HAP-1 (cell line): ENCODE data around the gene DDTL.
"Not testable (repeated sequence)": the region's sequence is repeated elsewhere in the genome, so short reads cannot be mapped to it uniquely, and the experiment has no call there.

ENCODE experiments used
- DNase-seq, 2 experiments: peaks; one replicate each; pipeline ENCODE4 v3.0.0-alpha.2; 2016 to 2020; ENCODE audit warnings: low spot score in 2 of 2
- H3K27me3 ChIP-seq: fragments of 250-450 bp; sonication (Bioruptor Pico); 2 replicates; pipeline ENCODE4 v1.5.1; 2020; ENCODE audit warnings: low read depth, mild to moderate bottlenecking, moderate library complexity
- H3K36me3 ChIP-seq: fragments of 250-450 bp; sonication (Bioruptor Pico); replicated peaks from 2 replicates; pipeline ENCODE4 v1.5.1; 2020; ENCODE audit warnings: mild to moderate bottlenecking
- H3K4me1 ChIP-seq: fragments of 250-450 bp; sonication (Bioruptor Pico); 2 replicates; pipeline ENCODE4 v1.5.1; 2020; ENCODE audit warnings: mild to moderate bottlenecking
- H3K4me3 ChIP-seq: fragments of 250-450 bp; sonication (Bioruptor Pico); 2 replicates; pipeline ENCODE4 v1.5.1; 2020; ENCODE audit warnings: mild to moderate bottlenecking, moderate library complexity
- H3K9me3 ChIP-seq: fragments of 250-450 bp; sonication (Bioruptor Pico); 2 replicates; pipeline ENCODE4 v1.5.1; 2020; ENCODE audit warnings: mild to moderate bottlenecking, moderate library complexity
- in situ Hi-C: fragments of 300-500 bp; cut with MboI; formaldehyde crosslinking; loops from 3 replicates; pipeline ENCODE4 v1.14.3; 2020; ENCODE audit warnings: low sequenced_read_pairs, inconsistent platforms, mixed read lengths

DDTL gene

GRCh38 chr22:23954193-23954990 is 12.3 kb upstream of the DDTL start:
- H3K27me3 ChIP-seq, H3K4me3 ChIP-seq, DNase-seq, H3K36me3 ChIP-seq, H3K4me1 ChIP-seq, H3K9me3 ChIP-seq: not testable (repeated sequence)
- in situ Hi-C loops = loop anchor here (5.0 to 10.0 kb wide), 3 partner anchors 33 to 410 kb away; no protein-coding TSS in a partner anchor

- not testable (repeated sequence) for H3K27me3 ChIP-seq, H3K4me3 ChIP-seq, H3K36me3 ChIP-seq, H3K4me1 ChIP-seq, H3K9me3 ChIP-seq, DNase-seq
- in situ Hi-C loops = loop anchor here (5.0 to 10.0 kb wide), 3 partner anchors 32 to 410 kb away; no protein-coding TSS in a partner anchor
These were observed 11.7 kb upstream of the DDTL start for GRCh38 chr22:23954991-23955305.

- not testable (repeated sequence) for H3K4me1 ChIP-seq, H3K4me3 ChIP-seq, H3K9me3 ChIP-seq, H3K27me3 ChIP-seq, H3K36me3 ChIP-seq
- in situ Hi-C loops = loop anchor here (10.0 kb wide), 2 partner anchors 91 to 411 kb away; no protein-coding TSS in a partner anchor
- DNase-seq = peak in 1 of 2 experiments; percentile 33
These were observed 10.8 kb upstream of the DDTL start for GRCh38 chr22:23955886-23956285.

- in situ Hi-C loops = loop anchor here (10.0 kb wide), 2 partner anchors 92 to 412 kb away; no protein-coding TSS in a partner anchor
- peak; percentile 68 to 93 for DNase-seq
- not testable (repeated sequence) for H3K27me3 ChIP-seq
These were observed 10.3 kb upstream of the DDTL start for GRCh38 chr22:23956301-23956900.

GRCh38 chr22:23961084-23961771 is 5.5 kb upstream of the DDTL start, which contains the start of gene GSTT2B:
Gene GSTT2B, minus strand, starts transcription at chr22:23961195. Its CDS starts 64 bp downstream, at chr22:23961131.
- H3K9me3 ChIP-seq, H3K4me3 ChIP-seq, H3K27me3 ChIP-seq, H3K36me3 ChIP-seq, DNase-seq, in situ Hi-C loops, H3K4me1 ChIP-seq: not testable (repeated sequence)

More at GRCh38 chr22:23956301-23956900, 10.3 kb upstream of the DDTL start:
- H3K36me3 ChIP-seq, H3K4me3 ChIP-seq, H3K9me3 ChIP-seq, H3K4me1 ChIP-seq: not testable (repeated sequence)

DNA sequence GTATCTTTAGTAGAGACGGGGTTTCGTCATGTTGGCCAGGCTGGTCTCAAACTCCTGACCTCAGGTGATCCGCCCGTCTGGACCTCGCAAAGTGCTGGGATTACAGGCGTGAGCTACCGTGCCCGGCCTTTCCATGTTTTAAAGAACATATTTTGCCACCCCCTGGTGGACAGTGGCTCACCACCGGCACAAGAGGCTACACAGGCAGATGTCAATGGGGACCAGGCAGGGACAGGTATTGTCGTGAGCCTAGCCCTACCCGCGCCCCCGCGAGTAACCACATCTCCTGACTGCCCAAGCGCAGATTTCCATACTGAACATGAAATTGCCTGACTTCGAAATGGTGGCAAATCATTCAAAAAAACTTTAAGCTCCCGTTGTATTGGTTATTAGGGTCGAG is 594 bp upstream of the DDTL start:
- H3K4me1 ChIP-seq, in situ Hi-C loops: not testable (repeated sequence)

DNA sequence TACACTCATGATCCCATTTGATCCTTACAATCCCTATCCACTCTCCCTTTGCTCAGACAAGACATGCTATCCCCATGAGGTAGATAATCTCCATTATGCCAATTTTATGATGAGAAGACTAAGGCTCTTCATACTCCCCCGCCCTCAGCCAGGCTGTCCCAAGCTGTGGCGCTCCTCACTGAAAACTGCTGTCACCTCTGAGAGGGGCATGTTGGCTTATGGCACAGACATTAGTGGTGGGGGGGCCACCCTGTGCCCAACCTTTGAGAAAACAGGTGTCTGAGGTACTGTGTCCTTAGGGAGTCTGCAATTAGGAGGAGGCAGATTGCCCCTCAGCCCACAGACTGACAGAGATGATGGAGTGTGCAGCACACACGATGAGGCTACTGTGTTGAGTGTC is 2.4 kb downstream of the DDTL start:
- H3K4me1 ChIP-seq = peaks cover 3% of the 10 kb centered on the region; the same call in 1 of the 2 replicates
- peaks cover 32% of the 10 kb centered on the region for H3K36me3 ChIP-seq
- no peaks in the 10 kb centered on the region for H3K9me3 ChIP-seq
- H3K4me3 ChIP-seq = no peak overlapping the region
- in situ Hi-C loops = no loop called here
- H3K27me3 ChIP-seq = no peaks in the 10 kb centered on the region
- DNase-seq = no peak

More for the DNA sequence above, 594 bp upstream of the DDTL start:
- not testable (repeated sequence) for H3K9me3 ChIP-seq, DNase-seq, H3K4me3 ChIP-seq, H3K27me3 ChIP-seq
- H3K36me3 ChIP-seq = peaks cover 22% of the 10 kb centered on the region

DNA sequence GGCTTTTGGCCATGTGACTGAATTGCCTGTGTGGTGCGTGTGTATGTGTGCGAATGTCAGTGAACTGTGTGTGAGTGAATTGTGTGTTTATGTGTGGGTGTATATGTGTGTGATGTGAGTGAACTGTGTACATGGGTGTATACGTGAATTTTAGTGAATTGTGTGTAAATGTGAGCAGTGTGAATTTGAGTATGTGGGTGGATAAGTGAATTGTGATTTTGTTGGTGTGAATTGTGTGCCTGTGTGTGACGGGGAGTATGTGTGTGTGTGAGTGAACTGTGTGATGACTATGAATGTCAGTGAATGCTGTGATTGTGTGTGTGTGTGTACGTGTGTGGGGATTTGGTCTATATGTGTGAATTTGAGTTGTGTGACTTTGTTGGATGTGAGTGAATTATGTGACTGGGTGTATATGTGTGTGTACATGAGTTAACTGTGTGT is 3.5 kb downstream of the DDTL start:
- in situ Hi-C loops = no loop called here
- no peak for DNase-seq
- Histone ChIP-seq H3K4me1 (peaks cover 3% of the 10 kb centered on the region; the same call in 1 of the 2 replicates), H3K9me3 (no peaks in the 10 kb centered on the region), H3K27me3 (no peaks in the 10 kb centered on the region), H3K36me3 (peaks cover 32% of the 10 kb centered on the region), H3K4me3 (no peak overlapping the region)

GRCh38 chr22:23970816-23971486 is 4.3 kb downstream of the DDTL start:
- Histone ChIP-seq H3K36me3 (peaks cover 32% of the 10 kb centered on the region), H3K27me3 (no peaks in the 10 kb centered on the region), H3K4me1 (peaks cover 3% of the 10 kb centered on the region; the same call in 1 of the 2 replicates), H3K4me3 (no peak overlapping the region), H3K9me3 (no peaks in the 10 kb centered on the region)
- in situ Hi-C loops = no loop called here
- DNase-seq = peak in 1 of 2 experiments; percentile 25

GRCh38 chr22:23971927-23972326 is 5.2 kb downstream of the DDTL start:
- in situ Hi-C loops, DNase-seq, H3K4me3 ChIP-seq, H3K4me1 ChIP-seq, H3K27me3 ChIP-seq, H3K9me3 ChIP-seq: not testable (repeated sequence)
- peaks cover 32% of the 10 kb centered on the region for H3K36me3 ChIP-seq

- H3K36me3 ChIP-seq = peaks cover 27% of the 10 kb centered on the region
- H3K4me3 ChIP-seq, H3K4me1 ChIP-seq, H3K9me3 ChIP-seq, DNase-seq, H3K27me3 ChIP-seq, in situ Hi-C loops: not testable (repeated sequence)
These were observed 7.7 kb downstream of the DDTL start, which contains the start of gene DDT for GRCh38 chr22:23974345-23974744. Gene DDT, minus strand, starts transcription at chr22:23974441. Its CDS starts 27 bp downstream, at chr22:23974414.

DNA sequence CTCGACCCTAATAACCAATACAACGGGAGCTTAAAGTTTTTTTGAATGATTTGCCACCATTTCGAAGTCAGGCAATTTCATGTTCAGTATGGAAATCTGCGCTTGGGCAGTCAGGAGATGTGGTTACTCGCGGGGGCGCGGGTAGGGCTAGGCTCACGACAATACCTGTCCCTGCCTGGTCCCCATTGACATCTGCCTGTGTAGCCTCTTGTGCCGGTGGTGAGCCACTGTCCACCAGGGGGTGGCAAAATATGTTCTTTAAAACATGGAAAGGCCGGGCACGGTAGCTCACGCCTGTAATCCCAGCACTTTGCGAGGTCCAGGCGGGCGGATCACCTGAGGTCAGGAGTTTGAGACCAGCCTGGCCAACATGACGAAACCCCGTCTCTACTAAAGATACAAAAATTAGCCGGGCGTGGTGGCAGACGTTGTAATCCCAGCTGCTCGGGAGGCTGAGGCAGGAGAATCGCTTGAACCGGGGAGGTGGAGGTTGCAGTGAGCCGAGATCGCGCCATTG is 8.2 kb downstream of the DDTL start:
- H3K36me3 ChIP-seq = peaks cover 22% of the 10 kb centered on the region
- H3K4me3 ChIP-seq, H3K9me3 ChIP-seq, H3K27me3 ChIP-seq, in situ Hi-C loops, H3K4me1 ChIP-seq: not testable (repeated sequence)
- peak in 1 of 2 experiments; percentile 42 for DNase-seq

DNA sequence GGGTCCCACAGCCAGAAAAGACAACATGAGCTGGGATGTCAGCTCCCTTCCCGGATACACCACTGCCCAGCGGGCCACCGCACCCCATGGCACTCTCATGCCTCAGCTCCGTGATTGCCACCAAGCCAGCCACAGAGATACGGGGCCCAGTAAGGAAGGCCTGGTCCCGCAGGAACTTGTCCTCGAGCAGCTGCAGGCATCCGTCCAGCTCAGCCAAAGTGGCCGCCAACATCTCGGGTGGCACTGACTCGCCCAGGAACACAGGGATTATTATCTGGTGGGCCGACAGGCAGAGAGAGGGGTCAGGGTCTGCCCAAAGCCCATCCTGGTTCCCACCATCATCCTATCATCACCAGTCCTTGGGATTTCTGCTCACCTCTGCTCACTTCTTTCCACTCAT is 10.6 kb downstream of the DDTL start:
- H3K4me1 ChIP-seq, H3K4me3 ChIP-seq, DNase-seq, in situ Hi-C loops, H3K9me3 ChIP-seq, H3K36me3 ChIP-seq, H3K27me3 ChIP-seq: not testable (repeated sequence)
